Astrocyte of the cerebellum (primary cell): ENCODE results near the gene INSR.
A peak's percentile ranks its signal among the peaks of the same experiment; 100 is the strongest.

Source experiments
- DNase-seq: peaks from one replicate; pipeline ENCODE4 v3.0.0-alpha.2; 2011; ENCODE audit warnings: low read depth
- H3K4me3 ChIP-seq: 2 replicates; pipeline ENCODE4 v1.5.1; 2011; ENCODE audit warnings: mild to moderate bottlenecking, low read depth, low read length, moderate library complexity
- CTCF ChIP-seq: IDR thresholded peaks from 2 replicates; pipeline ENCODE4 v1.5.1; 2012; ENCODE audit warnings: low read length, low read depth, moderate library complexity, mild to moderate bottlenecking; ENCODE audit errors: missing control alignments
- in situ Hi-C: cut with HindIII; loops from 2 replicates; pipeline ENCODE4 v1.10.0; 2017; ENCODE audit warnings: low sequenced_read_pairs

INSR gene

DNA sequence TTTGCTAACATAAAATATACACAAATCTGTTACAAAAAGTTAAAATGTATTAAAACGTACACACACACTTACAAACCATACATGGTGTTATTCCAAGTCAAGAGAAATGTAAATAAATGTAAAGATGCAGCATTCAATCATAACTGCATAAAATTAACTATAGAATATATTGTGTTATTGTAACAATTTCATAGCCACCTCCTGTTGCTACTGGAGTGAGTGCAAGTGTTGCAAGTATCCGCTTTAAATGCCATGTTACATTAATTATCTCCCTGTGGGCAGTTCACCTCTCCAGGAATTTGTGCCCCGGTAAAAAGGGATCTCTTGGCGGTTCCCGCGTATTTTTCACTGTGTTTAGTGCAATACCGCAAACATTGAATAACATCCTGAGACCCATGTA, 3.5 kb upstream of the INSR start:
- no peak for DNase-seq
- H3K4me3 ChIP-seq: no peak overlapping the region
- no peak for TF ChIP-seq CTCF
- in situ Hi-C loops: no loop called here

- no peak for TF ChIP-seq CTCF
- no peak for DNase-seq
- no peak overlapping the region for H3K4me3 ChIP-seq
- in situ Hi-C loops: no loop called here
Measured at GRCh38 chr19:7295912-7296536, 1.8 kb upstream of the INSR start.

DNA sequence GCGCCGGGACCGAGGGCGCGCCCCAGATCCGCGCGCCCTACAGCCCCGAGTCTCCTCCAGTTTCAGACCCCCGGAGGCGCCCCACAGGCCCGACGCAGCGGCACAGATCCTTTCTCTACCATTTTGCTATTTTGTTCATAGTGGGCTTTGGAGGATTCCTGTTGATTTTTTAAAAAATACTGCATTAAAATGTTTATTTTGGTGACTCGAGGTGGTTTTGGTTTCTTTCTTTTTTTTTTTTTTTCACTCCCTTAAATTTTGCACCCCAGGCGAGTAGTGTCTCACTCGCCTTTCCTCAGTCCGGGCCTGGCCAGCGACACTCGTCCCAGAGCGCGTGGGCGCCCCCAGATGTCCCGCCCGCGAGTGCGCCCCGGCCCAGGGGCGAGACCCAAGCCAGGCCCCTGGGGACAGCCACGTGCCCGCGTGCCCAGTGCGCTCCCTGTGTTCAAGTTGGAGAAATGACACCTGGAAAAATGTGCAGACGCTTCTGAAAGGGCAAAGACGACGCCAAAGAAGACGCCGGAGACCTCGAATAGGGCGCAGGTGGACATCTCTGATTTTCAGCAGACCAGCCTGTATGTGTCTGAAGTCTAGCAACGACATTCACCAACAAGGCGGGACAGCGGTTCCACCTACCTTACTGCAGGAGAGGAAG, 471 bp upstream of the INSR start:
- TF ChIP-seq CTCF: no peak
- in situ Hi-C loops: no loop called here
- H3K4me3 ChIP-seq: peak overlapping the region; percentile 61
- DNase-seq: no peak

DNA sequence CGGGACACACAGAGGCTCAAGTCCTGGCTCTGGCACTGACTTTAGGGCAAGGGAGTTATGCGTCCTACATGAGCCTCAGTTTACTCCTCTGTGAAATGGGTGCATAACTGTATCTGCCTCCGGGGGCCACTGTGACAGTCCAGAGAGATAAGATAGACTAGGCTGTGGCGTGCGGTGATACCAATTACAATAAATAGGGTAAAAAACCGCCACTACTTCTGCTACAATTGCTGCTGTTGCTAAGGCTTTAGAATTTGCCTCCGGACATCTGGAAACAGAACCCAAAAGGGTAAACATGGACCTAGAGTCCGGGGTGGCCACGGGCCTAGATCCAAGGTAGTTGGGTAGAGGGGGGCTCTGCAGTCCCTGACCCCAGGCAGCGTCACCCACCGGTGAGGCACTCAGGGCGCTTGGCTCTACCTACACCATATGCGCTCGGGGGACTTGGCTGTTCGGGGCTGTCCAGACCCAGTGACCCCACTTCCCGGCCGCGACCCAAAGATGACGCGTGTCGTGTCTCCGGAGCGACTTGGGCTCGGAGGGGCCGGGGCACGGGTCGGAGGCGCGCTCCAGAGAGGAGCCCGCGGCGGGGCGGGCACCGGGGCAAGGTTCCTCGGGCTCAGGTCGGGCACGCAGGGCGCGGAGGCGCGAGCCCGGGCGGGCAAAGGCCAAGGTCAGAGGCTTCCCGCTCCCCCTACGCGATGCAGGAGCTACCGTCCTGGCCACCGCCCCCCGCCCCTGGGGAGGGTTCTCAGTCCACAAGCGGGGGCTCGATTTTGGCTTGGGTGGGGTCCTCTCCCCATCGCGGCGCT, 1.1 kb downstream of the INSR start:
- peak overlapping the region; percentile 61 for H3K4me3 ChIP-seq
- in situ Hi-C loops: no loop called here
- no peak for DNase-seq
- no peak for TF ChIP-seq CTCF

DNA sequence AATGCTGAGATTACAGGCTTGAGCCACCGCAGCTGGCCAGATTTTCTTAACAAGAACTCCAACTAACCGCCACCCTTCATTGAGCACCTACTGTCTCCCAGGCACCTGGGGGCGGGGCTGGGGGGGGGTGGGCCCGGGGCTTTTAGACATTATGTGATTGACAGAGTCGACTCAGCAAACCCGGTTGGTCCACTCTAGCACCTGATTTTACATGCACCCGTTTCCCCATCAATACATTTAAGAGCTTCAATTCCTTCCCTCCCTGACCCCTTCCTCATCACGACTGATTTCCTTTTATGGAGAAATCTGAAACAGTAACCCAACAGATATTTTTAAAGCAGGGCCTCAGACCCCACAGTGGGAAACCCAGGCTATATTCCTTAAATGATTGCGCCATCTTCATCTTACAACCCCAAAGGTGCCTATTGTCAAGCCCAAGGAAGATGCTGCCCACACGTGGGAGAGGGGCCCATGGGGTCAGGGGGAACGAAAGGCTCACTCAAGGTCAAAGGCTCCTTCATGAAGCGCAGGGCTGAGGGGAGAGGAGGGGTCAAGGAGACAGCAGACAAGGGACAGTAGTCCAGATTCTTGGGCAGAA, 1.8 kb downstream of the INSR start:
- no peak overlapping the region for H3K4me3 ChIP-seq

More for the DNA sequence above, 1.8 kb downstream of the INSR start:
- in situ Hi-C loops: no loop called here
- no peak for DNase-seq
- TF ChIP-seq CTCF: no peak
